Measurements from ENCODE around the gene CCN5.
"Not testable (repeated sequence)": the region's sequence is repeated elsewhere in the genome, so short reads cannot be mapped to it uniquely, and the experiment has no call there.

Gene CCN5, protein sequence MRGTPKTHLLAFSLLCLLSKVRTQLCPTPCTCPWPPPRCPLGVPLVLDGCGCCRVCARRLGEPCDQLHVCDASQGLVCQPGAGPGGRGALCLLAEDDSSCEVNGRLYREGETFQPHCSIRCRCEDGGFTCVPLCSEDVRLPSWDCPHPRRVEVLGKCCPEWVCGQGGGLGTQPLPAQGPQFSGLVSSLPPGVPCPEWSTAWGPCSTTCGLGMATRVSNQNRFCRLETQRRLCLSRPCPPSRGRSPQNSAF

DNA sequence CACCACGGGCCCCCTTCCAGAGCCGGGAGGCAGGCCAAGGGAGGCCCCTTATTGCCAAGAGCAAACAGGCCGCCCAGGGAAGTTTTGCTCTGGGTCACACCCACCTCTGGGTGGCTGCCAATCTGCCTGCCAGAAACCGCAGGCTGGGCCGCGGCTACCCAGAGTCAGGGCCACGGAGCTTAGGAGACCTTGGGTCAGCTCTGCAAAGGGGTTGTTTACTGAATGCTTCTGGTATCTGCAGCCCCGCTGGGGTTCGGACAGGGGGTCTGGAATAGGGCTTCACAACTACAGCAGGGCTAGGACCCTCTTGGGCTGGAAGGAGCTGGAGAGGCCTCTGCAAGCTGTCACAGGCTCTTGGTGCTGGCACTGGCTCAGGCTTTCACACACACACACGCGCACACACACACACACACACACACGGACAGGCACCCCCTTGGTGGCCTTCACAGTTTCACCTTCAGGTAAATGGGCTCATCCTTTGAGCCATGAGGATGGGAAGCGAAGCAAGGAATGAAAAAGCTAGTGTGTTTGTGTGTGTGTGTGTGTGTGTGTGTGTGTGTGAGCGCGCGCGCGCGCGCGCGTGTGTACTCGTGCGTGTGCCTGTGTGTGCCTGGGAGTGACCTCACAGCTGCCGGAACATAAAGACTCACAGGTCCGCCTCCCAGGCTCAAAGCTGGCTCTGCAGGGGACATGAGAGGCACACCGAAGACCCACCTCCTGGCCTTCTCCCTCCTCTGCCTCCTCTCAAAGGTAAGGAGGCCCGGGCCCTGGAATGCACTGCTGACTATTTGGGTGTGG, at the start of gene CCN5:
TSS of gene CCN5 (plus strand) at position 669 of the 798 bp plus-strand sequence. CDS start at position 691, 22 bp downstream.
- DNase-seq, result no peak

GRCh38 chr20:44666066-44666465, 49.1 kb upstream of the CCN5 start:
- no peak for DNase-seq

- DNase-seq, result not testable (repeated sequence)
Measured at GRCh38 chr20:44670851-44671250, 44.3 kb upstream of the CCN5 start.

- peak; percentile 58 for DNase-seq
Measured at GRCh38 chr20:44671541-44671940, 43.6 kb upstream of the CCN5 start.

- DNase-seq, result not testable (repeated sequence)
Measured at GRCh38 chr20:44672318-44672902, 42.8 kb upstream of the CCN5 start.

DNA sequence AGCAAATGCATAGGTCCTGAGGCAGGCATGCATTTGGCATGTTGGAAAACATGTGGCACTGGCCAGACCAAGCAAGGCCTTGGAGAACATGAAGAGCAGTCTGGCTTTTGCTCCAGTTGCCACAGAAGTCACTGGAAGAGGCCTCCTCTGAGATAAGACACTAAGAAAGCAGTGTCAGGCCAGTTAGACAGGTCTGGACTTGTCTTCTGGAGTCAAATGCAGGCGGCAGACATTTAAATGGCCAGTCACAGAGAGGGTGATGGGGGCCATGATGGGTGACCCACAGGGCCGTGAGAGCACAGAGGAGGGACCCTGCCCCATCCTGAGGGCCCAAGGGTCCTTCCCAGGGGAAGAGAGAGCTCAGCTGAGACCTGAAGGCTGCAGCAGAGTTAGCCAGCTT, 36.9 kb upstream of the CCN5 start:
- peak; percentile 41 for DNase-seq

DNA sequence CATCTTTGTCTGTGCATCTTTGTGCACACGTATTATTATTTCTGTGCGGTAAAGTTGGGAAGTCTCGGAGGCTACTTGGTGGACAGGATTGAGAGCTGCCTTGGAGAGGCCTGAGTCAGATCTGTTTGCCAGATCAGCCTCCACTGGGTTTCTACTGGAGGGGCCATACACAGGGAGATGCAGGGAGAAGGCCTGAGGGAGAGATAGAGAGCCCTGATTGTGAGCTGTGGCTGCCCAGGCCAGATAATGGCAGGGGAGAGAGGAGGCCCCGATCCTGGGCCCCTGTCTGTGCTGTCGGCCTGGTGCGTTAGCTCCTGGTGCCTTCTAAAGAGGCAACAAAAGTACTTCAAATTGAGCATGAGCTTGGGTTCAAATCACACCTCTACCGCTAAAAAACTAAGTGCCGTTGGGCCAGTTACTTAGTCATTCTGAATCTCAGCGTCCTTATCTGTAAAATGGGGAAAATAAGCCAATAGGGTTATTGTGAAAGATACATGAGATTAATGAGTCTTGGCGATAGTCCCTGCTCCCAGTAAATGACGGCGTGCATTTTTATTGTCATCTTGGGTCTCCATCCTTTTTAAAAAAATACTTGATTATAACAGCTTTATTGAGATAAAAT, 36.1 kb upstream of the CCN5 start:
- DNase-seq, result no peak

- DNase-seq, result no peak
Measured at GRCh38 chr20:44681796-44682566, 33.2 kb upstream of the CCN5 start.

DNA sequence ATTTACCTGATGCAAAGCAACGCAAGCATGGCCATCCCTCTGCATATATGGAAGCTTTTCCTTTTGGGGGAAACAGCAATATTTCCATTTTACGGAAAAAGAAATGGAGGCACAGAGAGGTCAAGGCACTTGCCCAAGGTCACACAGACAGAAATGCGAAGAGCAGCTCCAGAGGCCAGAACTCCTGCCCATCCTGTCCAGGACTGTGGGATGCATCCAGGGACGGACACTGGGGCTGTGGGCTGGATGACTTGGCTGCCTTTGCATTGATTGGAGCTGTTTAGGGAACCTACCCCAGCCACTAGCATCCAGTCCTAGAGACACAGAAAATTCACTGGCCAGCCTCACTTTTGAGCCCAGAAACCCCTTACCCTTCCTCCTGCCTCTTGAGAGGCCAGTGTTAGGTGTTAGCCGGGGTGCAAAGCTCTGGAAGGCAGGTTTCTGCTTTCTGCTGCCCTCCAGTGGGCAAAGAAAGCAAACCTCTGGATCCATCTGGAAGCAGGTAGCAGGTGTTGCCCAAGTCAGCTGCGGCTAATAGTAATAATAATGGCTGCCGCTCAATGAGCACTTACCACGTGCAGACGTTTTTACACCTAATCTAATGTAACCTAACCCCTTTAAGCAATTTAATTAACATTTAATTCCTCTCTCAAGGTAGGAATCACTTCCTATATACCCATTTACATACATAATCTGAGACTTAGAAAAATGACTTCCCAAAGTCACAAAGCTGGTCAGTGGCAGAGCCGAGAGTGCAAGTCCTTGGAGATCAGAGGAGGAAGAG, 31.7 kb upstream of the CCN5 start:
- DNase-seq, result peak; percentile 57

GRCh38 chr20:44684047-44684967, 30.9 kb upstream of the CCN5 start:
- DNase-seq, result no peak

GRCh38 chr20:44686934-44687333, 28.2 kb upstream of the CCN5 start:
- no peak for DNase-seq

GRCh38 chr20:44688053-44688625, 27.0 kb upstream of the CCN5 start:
- no peak for DNase-seq

DNA sequence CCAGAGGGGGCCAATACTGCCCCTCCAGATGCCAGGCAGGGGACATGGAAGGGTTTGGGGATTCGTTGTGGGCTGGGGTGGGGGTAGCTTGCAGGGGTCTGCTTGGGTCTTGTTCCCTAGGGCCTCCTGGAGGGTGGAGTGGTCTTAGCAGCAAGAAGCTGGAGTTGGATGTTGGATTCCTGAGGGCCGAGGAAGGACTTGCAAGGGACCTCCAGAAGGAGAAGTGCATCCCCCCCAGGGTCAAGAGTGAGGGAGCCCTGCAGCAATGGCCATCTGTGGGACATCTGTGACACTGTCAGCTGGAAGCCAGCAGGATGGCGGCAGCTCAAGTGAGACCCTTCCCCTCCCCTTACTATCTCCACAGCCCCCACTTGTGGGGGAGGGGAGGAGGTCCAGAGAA, 25.4 kb upstream of the CCN5 start:
- no peak for DNase-seq

GRCh38 chr20:44690781-44691423, 24.3 kb upstream of the CCN5 start:
- DNase-seq, result no peak

GRCh38 chr20:44691424-44692423, 23.4 kb upstream of the CCN5 start:
- DNase-seq, result no peak

GRCh38 chr20:44692932-44693480, 22.2 kb upstream of the CCN5 start:
- no peak for DNase-seq

- no peak for DNase-seq
Measured at GRCh38 chr20:44693627-44694026, 21.5 kb upstream of the CCN5 start.

- DNase-seq, result no peak
Measured at GRCh38 chr20:44694159-44694558, 21.0 kb upstream of the CCN5 start.

Data from GDM1 (cell line).